GM18526 (cell line): ENCODE data around the gene ACTG1.

ENCODE experiments used
- POLR2A ChIP-seq: IDR thresholded peaks from 3 replicates; pipeline ENCODE4 v1.6.1; 2011; ENCODE audit not compliant: insufficient read length; ENCODE audit errors: extremely low read depth

Gene ACTG1

DNA sequence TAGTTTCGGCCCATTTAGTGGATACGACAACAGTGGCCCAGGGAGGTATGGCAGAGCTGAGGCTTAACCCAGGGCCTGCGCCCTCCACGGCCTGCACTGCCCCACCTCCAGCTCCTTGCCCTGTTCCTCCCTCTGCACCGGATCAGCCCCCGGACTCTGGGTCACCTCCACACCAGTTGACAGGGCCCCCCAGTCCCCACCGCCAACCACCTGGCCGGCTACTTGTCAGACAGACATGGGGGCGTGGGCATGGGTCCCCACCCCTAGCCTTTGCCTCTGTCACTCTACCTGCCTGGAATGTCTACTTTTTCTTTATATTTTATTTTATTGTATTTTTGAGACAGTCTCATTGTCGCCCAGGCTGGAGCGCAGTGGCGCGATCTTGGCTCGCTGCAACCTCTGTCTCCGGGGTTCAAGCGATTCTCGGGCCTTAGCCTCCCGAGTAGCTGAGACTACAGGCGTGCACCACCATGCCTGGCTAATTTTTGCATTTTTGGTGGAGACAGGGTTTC, 3.0 kb upstream of the ACTG1 start:
- no peak for TF ChIP-seq POLR2A

GRCh38 chr17:81514739-81515529, 2.3 kb upstream of the ACTG1 start:
- TF ChIP-seq POLR2A, result peak; percentile 39

GRCh38 chr17:81514489-81514738, 1.8 kb upstream of the ACTG1 start:
- TF ChIP-seq POLR2A, result no peak

GRCh38 chr17:81513753-81514488, 1.3 kb upstream of the ACTG1 start:
- TF ChIP-seq POLR2A, result no peak

GRCh38 chr17:81513372-81513752, 763 bp upstream of the ACTG1 start:
- peak; percentile 57 for TF ChIP-seq POLR2A

GRCh38 chr17:81511804-81512561, 616 bp downstream of the ACTG1 start:
- TF ChIP-seq POLR2A, result peak; percentile 32

DNA sequence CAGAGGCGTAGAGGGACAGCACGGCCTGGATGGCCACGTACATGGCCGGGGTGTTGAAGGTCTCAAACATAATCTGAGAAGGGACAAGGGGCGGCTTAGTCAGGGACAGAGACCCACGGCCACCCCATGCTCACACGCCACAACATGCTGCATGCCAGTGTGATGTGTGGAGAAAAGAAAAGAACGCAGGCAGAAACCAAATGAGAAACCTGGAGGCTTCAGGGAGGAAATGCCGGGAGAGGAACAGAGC, 1.1 kb downstream of the ACTG1 start:
- no peak for TF ChIP-seq POLR2A

GRCh38 chr17:81510785-81511553, 1.6 kb downstream of the ACTG1 start:
- TF ChIP-seq POLR2A, result peak; percentile 50

DNA sequence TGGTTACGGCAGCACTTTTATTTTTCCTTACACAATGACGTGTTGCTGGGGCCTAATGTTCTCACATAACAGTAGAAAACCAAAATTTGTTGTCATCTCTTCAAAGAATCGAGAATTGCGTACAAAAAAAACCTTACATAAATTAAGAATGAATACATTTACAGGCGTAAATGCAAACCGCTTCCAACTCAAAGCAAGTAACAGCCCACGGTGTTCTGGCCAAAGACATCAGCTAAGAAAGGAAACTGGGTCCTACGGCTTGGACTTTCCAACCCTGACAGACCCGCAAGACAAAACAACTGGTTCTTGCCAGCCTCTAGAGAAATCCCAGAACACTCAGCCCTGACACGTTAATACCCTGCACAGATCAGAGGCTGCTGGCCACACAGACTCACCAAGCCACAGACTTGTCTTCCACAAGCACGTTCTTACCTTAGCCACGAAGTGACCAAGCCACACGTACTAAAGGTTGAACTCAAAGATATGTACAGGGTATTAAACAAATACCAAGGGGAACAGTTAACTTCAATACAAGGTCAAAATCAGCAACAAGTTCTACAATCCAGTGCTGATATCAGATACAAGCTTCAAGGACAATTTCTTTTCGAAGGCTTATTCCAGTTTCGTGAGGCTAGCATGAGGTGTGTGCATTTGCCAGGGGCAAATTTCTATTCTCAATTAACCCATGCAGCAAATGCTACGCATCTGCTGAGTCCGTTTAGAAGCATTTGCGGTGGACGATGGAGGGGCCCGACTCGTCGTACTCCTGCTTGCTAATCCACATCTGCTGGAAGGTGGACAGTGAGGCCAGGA, 2.4 kb downstream of the ACTG1 start:
- TF ChIP-seq POLR2A, result no peak

DNA sequence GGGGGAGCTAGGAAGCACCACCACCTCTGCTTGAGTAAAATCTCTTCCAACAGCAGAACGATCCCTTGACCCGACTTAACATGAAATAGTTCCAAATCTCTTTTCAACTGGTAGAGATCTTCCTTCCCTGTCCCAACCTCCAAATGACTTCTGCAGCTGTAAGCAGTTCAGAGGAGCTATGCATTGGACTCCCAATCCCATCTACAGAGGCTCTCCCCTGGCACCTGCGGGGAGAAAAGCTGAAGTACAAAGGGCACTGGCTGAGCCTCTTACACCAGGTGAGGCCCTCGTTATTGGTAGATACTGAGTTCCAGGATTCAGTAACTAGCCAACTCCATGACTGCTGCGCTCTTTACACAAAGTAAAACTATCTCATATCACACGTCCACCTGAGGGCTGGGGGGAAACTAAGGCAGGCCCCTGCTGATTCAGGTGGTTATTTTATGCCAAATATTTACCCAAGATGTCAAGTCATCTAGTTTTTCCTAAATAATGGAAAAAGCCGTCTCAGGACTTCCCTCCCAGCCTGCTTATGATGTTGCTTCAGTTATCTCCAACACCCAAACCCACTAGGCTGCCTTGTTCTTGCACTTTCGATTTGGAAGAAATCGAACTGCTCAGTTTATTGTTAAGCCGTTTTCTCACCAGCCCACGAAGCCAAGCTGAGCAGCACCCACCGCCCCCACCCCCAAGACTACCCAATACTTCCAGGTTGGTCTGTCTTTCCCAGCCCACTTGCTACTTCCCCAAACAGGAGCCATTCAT, 3.2 kb downstream of the ACTG1 start:
- no peak for TF ChIP-seq POLR2A

GRCh38 chr17:81508639-81509206, 3.9 kb downstream of the ACTG1 start:
- TF ChIP-seq POLR2A, result peak; percentile 10

GRCh38 chr17:81503619-81504018, 9.0 kb downstream of the ACTG1 start:
- TF ChIP-seq POLR2A, result no peak

DNA sequence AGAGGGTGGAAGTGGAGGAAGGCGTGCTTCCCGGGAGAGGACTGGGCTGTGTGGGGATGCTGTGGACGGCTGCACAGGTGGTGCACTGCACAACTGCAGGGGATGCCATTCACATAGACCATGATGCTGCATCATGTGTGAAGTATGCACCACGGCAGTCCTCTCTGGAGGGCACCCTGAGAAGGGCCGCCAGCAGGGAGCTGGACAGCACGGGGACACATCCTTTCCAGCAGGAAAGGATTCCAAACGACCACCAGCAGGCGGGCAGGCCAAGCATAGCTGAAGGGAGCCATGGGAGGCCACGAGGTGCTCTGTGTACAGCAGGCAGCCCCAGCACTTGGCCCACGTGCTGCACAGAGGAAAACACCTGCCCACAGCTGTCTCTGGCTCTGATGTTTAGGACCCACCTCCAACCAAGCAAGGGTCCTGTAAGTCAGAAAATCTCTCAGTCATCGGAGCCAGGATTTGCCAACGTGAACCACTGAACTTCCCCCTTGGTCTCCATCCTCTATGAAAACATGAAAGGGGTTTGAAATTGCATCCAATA, 10.1 kb downstream of the ACTG1 start:
- no peak for TF ChIP-seq POLR2A
